Testis (tissue), 3 donors: ENCODE measurements around the gene RHCE. TPM values are rescaled to one million over a fixed set of nuclear protein-coding genes. Genes with fewer than 3 reads are reported as not detected.
"Not testable (repeated sequence)": the region's sequence is repeated elsewhere in the genome, so short reads cannot be mapped to it uniquely, and the experiment has no call there.

Experiments used
- DNase-seq: peaks from one replicate; pipeline ENCODE4 v3.0.0-alpha.2; 2019
- H3K27ac ChIP-seq, 2 donors: fragments of 200-600 bp; sonication (generic); one replicate each; pipeline ENCODE4 v1.5.1; 2019
- H3K27me3 ChIP-seq: fragments of 200-600 bp; sonication (generic); one replicate; pipeline ENCODE4 v1.5.1; 2019
- H3K36me3 ChIP-seq: fragments of 200-600 bp; sonication (generic); one replicate; pipeline ENCODE4 v1.5.1; 2017; ENCODE audit warnings: low read depth; ENCODE audit errors: missing control alignments
- H3K4me1 ChIP-seq: fragments of 200-600 bp; sonication (generic); one replicate; pipeline ENCODE4 v1.5.1; 2019
- H3K4me3 ChIP-seq, 2 donors: fragments of 200-600 bp; sonication (generic); one replicate each; pipeline ENCODE4 v1.5.1; 2017 to 2019
- H3K9me3 ChIP-seq: fragments of 200-600 bp; sonication (generic); one replicate; pipeline ENCODE4 v1.5.1; 2017
- WGBS, 2 donors: methylation state at CpG; one replicate each; pipeline ENCODE4 v1.1.5; 2018; 5-methylcytosine and 5-hydroxymethylcytosine counted together
- intact Hi-C: fragments of 100-400 bp; cut with DNase I; formaldehyde crosslinking; loops from one replicate; pipeline ENCODE4 v1.15.1; 2023; ENCODE audit warnings: low total_unique reads
- polyA plus RNA-seq: library from polyadenylated mRNA; stranded (reverse); fragments of 350-450 nt; fragmentation: Illumina TruSeq; extraction: RNeasy Lipid Tissue Mini Kit (QIAGEN cat#74804); gene quantifications from one replicate; pipeline ENCODE4 v1.2.3, GENCODE V29; 2014; ENCODE audit warnings: low read depth, low replicate concordance; ENCODE audit not compliant: insufficient read depth
- total RNA-seq, 2 donors: library from RNA; depleted of rRNA; stranded (reverse); fragments of >200 nt; gene quantifications; one replicate each; pipeline ENCODE4 v1.2.3, GENCODE V29; 2016

The RHCE gene
- total and polyA plus RNA-seq, 3 donors from 2014 or later, result 1.2 to 4.2 (median 3.9) TPM

- H3K4me3 ChIP-seq, intact Hi-C loops, H3K4me1 ChIP-seq, H3K9me3 ChIP-seq, H3K36me3 ChIP-seq, H3K27me3 ChIP-seq, H3K27ac ChIP-seq, DNase-seq: not testable (repeated sequence)
- WGBS, 2 donors, result 92 to 98% methylated on average over 8 to 9 of the region's 9 CpGs
Observed at GRCh38 chr1:25322127-25322526, 98.5 kb downstream of the RHCE start.

GRCh38 chr1:25320314-25320938, 100.2 kb downstream of the RHCE start:
- intact Hi-C loops, DNase-seq, H3K4me1 ChIP-seq, H3K9me3 ChIP-seq, H3K4me3 ChIP-seq, H3K27ac ChIP-seq, H3K36me3 ChIP-seq, H3K27me3 ChIP-seq: not testable (repeated sequence)
- 89 to 93% methylated on average over 9 of the region's 9 CpGs for WGBS, 2 donors

DNA sequence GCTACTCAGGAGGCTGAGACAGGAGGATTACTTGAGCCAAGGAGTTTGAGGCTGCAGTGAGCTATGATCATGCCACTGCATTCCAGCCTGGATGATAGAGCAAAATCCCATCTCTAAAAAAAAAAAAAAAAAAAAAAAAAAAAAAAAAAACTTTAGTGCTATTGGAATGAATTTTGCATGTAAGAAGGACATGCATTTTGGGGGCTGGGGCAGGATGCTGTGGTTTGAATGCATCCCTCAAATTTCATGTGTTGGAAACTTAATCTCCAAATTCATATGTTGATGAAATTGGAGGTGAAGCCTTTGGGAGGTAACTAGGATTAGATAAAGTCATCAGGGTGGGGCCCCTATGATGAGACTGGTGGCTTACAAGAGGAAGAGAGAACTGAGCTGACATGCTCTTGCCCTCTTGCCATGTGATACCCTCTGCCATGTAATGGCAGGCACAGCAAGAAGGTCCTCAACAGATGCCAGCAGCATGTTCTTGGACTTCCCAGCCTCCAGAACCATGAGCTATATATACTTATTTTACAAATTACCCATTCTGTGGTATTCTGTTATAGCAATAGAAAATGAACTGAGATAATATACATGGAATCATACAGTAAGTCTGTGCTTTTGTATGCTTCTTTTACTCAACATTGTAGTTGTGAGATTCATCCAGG, 107.7 kb downstream of the RHCE start:
- H3K27ac ChIP-seq, intact Hi-C loops, H3K36me3 ChIP-seq, H3K4me3 ChIP-seq, H3K4me1 ChIP-seq, H3K27me3 ChIP-seq, DNase-seq, H3K9me3 ChIP-seq: not testable (repeated sequence)

Other genes with a start within 250 kb of the RHCE start
- gene SYF2, start 188.3 kb downstream of the RHCE start, total RNA-seq, result 10 to 100 TPM; 33.9 to 38.2 TPM
- 40.7 TPM for gene SYF2, start 188.3 kb downstream of the RHCE start, polyA plus RNA-seq
- 100 to 1,000 TPM; 171 to 175 TPM for gene RSRP1, start 173.4 kb downstream of the RHCE start, total RNA-seq
- gene RSRP1, start 173.4 kb downstream of the RHCE start, polyA plus RNA-seq, result 73.7 TPM
- gene RHD, start 148.3 kb downstream of the RHCE start, total RNA-seq, result under 1 TPM; 0.47 to 0.50 TPM
- 0.34 TPM for gene RHD, start 148.3 kb downstream of the RHCE start, polyA plus RNA-seq
- gene TMEM50A, start 82.5 kb downstream of the RHCE start, total RNA-seq, result 10 to 100 TPM; 52.6 to 57.2 TPM
- gene TMEM50A, start 82.5 kb downstream of the RHCE start, polyA plus RNA-seq, result 58.0 TPM
- gene MACO1, start 10.1 kb upstream of the RHCE start, total RNA-seq, result 10 to 100 TPM; 22.1 to 25.4 TPM
- 51.3 TPM for gene MACO1, start 10.1 kb upstream of the RHCE start, polyA plus RNA-seq
- 10 to 100 TPM; 16.6 to 19.8 TPM for gene LDLRAP1, start 122.8 kb upstream of the RHCE start, total RNA-seq
- 11.7 TPM for gene LDLRAP1, start 122.8 kb upstream of the RHCE start, polyA plus RNA-seq
- gene MAN1C1, start 196.0 kb upstream of the RHCE start, total RNA-seq, result 10 to 100 TPM; 12.8 to 21.1 TPM
- gene MAN1C1, start 196.0 kb upstream of the RHCE start, polyA plus RNA-seq, result 14.8 TPM